22Rv1 (cell line): ENCODE results near the gene RAB3B.

ENCODE experiments used
- H3K27ac ChIP-seq: fragments of 450-650 bp; 2 replicates; pipeline ENCODE4 v1.5.1; 2017
- ZFX ChIP-seq: fragments of 450-650 bp; IDR thresholded peaks from 2 replicates; pipeline ENCODE4 v1.6.1; 2017; ENCODE audit warnings: antibody characterized with exemption, borderline replicate concordance
- TF ChIP-seq, protein P1 (sequence below): fragments of 450-650 bp; IDR thresholded peaks from 2 replicates; pipeline ENCODE4 v1.5.1; 2017; ENCODE audit warnings: mild to moderate bottlenecking

RAB3B gene

GRCh38 chr1:51961231-51961630 is 29.3 kb downstream of the RAB3B start:
- no peak overlapping the region for H3K27ac ChIP-seq
- TF ChIP-seq, protein P1, sequence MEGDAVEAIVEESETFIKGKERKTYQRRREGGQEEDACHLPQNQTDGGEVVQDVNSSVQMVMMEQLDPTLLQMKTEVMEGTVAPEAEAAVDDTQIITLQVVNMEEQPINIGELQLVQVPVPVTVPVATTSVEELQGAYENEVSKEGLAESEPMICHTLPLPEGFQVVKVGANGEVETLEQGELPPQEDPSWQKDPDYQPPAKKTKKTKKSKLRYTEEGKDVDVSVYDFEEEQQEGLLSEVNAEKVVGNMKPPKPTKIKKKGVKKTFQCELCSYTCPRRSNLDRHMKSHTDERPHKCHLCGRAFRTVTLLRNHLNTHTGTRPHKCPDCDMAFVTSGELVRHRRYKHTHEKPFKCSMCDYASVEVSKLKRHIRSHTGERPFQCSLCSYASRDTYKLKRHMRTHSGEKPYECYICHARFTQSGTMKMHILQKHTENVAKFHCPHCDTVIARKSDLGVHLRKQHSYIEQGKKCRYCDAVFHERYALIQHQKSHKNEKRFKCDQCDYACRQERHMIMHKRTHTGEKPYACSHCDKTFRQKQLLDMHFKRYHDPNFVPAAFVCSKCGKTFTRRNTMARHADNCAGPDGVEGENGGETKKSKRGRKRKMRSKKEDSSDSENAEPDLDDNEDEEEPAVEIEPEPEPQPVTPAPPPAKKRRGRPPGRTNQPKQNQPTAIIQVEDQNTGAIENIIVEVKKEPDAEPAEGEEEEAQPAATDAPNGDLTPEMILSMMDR: no peak
- no peak for TF ChIP-seq ZFX

DNA sequence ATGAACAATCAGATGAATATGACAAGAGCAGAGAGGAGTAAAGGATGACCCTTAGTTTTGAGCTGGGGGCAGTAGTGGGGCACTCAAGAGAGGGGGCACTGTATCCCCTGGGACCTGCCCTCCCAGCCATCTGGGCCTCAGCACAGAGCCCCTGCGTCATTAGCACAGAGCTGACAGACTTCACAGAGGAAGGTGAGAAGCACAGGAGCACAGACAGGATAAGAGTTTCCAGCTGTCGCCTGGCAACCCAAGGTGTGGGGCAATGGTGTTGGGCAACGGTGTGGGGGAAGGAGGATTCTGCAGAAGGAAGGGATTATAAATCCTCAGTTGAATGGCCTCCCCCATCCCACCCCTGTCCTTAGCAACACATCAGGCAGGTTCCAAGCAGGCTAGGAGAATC is 30.2 kb downstream of the RAB3B start:
- TF ChIP-seq, protein P1: no peak
- no peak for TF ChIP-seq ZFX

GRCh38 chr1:51958824-51959223 is 31.7 kb downstream of the RAB3B start:
- no peak overlapping the region for H3K27ac ChIP-seq
- no peak for TF ChIP-seq ZFX
- TF ChIP-seq, protein P1: no peak

More for the DNA sequence above, 30.2 kb downstream of the RAB3B start:
- no peak overlapping the region for H3K27ac ChIP-seq

DNA sequence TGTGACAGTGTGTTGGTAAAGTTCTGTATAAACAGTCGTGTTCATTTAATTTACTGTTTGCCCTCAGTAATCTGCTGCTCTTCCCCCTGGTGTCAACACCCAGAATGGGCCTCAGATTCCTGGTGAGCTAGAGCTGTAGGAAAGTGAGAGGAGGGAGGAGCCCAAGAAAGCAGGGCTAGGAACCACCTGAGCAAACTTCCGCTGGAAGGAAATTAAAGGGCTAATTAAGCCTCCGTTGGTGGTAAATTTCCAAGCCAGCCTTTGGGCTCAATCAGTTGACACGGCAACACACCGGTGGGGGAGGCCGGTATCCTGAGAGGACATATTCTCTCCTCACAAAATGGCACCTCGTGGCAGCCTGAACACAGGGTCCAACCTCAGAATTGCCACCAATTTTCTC is 32.9 kb downstream of the RAB3B start:
- TF ChIP-seq, protein P1: no peak
- TF ChIP-seq ZFX: no peak
- H3K27ac ChIP-seq: no peak overlapping the region; the same call in 1 of the 2 replicates

DNA sequence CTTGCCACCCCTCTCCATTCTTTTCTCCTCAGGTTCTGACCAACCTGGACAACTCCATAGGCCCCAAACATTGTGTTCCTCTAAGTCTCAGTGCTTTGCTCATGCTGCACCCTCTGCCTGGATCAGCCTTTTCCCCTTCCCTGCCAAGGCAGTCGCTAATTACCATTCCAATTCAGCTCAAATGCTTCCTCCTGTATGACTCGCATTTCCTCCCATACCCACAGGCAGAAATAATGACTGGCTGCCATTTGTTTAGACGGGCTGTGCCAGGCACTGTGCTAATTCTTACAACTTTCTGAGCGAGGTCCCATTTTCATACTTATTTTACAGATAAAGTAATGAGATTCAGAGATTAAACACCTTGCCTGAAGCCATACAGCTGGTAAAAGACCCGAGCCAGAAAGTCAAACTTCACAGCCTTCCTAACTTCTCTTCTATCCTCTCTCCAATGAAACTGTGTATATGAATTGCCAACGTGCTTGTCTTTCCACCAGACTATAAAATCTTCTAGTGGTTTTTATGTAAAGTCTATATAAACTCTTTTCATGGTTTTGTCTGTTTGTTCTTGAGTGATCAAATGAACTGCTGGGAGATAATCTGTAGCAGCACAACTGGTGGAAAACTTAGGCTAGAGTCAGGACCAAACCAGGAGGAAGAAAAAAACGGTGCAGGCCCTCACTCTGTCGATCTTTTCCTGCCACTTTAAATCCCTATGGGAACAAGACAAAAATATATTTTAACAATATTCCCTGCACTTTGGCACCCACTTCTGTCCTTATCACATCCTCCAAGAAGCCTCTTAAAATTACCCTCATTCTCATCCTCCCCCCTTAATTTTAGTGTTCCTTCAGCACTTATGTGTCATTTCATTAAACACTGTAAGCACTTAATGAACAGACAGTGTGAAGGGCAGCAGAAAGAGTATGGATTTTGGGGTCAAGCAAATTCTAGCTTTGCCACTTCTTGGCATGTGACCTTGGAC is 33.7 kb downstream of the RAB3B start:
- no peak for TF ChIP-seq ZFX
- TF ChIP-seq, protein P1: no peak
- peak overlapping the region; percentile 61 for H3K27ac ChIP-seq

DNA sequence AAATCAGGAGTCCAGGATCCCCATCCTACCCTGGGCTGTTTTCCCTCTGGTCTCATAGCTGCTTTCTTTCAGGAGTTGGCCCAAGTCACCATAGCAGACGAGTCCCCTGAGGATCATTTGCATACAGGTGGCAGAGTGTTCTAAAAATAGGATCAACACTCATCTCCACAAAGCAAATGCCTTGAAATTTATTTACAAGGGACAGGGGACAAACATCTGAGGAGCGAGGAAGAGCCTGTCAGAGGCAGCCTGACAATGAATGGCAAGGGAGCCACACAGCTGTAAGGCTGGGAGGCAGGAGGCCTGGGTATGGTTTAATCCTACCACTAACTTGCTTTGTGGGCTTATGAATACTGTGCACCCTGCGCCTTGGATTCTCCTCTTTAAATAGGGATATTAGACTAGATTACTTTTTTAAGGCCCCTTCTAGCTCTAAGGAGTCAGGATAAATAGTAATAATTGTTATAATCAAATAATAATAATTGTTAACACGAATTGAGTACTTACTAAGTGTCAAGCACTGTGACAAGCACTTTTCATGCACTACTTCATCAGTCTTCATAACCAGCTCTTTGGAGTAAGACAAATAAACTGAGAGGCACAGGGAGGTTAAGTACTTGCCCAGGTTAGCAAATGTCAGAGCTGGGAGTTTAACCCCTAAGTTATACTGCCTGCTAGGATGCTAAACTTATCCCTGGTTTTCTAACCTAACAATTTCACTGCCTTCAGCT is 34.5 kb downstream of the RAB3B start:
- H3K27ac ChIP-seq: peak overlapping the region; percentile 61
- TF ChIP-seq, protein P1: no peak
- no peak for TF ChIP-seq ZFX
